Endothelial cell of umbilical vein (primary cell): ENCODE data around the gene CLASP2. TPM values are rescaled to one million over a fixed set of nuclear protein-coding genes. Genes with fewer than 3 reads are reported as not detected.

ENCODE experiments used
- BruUV-seq: library from RNA; stranded (reverse); fragments of 400-500 nt; replicated peaks from 2 replicates; lab custom pipeline; 2021; lab: Mats Ljungman, UMichigan
- CTCF ChIA-PET: fragments of 300-600, 350-600 bp; sonication (Branson Sonifier 250); formaldehyde crosslinking; loops from one replicate; lab custom pipeline; 2021; ENCODE audit warnings: antibody characterized with exemption, inconsistent platforms; lab: Charles Lee
- POLR2A ChIA-PET: fragments of 300-600, 350-600 bp; sonication (Branson Sonifier 250); formaldehyde crosslinking; loops from one replicate; lab custom pipeline; 2021; ENCODE audit warnings: antibody characterized with exemption, inconsistent platforms; lab: Charles Lee
- DNase-seq: peaks from one replicate; pipeline ENCODE4 v3.0.0-alpha.2; 2011; ENCODE audit warnings: low read depth, low spot score
- FAIRE-seq: peaks from 2 replicates; lab custom pipeline; 2011; peaks lifted over from hg19 to GRCh38; lab: Jason Lieb, UNC
- H2AFZ ChIP-seq: 2 replicates; pipeline ENCODE4 v1.6.0; 2012; ENCODE audit warnings: low read depth, low read length, control low read depth, inconsistent platforms
- H3K27ac ChIP-seq: 2 replicates; pipeline ENCODE4 v1.5.1; 2011; ENCODE audit warnings: low read depth, mild to moderate bottlenecking, control low read depth, low read length, moderate library complexity; ENCODE audit not compliant: insufficient read depth
- H3K27me3 ChIP-seq, 2 experiments: 2 replicates each; pipeline versions ENCODE4 v1.6.0 to v1.6.1; 2011; ENCODE audit warnings: low read length in 2 of 2, mixed read lengths in 1 of 2; ENCODE audit not compliant: control insufficient read depth in 2 of 2, insufficient read depth in 2 of 2
- H3K36me3 ChIP-seq, 2 experiments: 2 replicates in 1 of 2; 3 replicates in 1 of 2; pipeline ENCODE4 v1.5.1; 2011; ENCODE audit warnings: low read length in 2 of 2, mild to moderate bottlenecking in 1 of 2, moderate library complexity in 1 of 2; ENCODE audit not compliant: control insufficient read depth in 2 of 2, insufficient read depth in 2 of 2; ENCODE audit errors: extremely low read depth in 1 of 2
- H3K4me1 ChIP-seq: 3 replicates; pipeline ENCODE4 v1.5.1; 2011; ENCODE audit warnings: mild to moderate bottlenecking, low read length; ENCODE audit not compliant: control insufficient read depth, insufficient read depth; ENCODE audit errors: extremely low read depth
- H3K4me2 ChIP-seq: 2 replicates; pipeline ENCODE4 v1.6.1; 2011; ENCODE audit warnings: low read length, control low read depth, mixed read lengths; ENCODE audit not compliant: insufficient read depth
- H3K4me3 ChIP-seq, 3 experiments: fragments of 200-600 bp in 1 of 3; sonication (generic), shearing (Covaris generic) in 1 of 3; replicated peaks in 1 of 3; 2 replicates each; pipeline ENCODE4 v1.5.1; 2011 to 2016; ENCODE audit warnings: control low read depth in 3 of 3, low read length in 3 of 3, mild to moderate bottlenecking in 2 of 3, inconsistent platforms in 1 of 3, low read depth in 1 of 3, moderate library complexity in 1 of 3; ENCODE audit not compliant: insufficient read depth in 1 of 3
- H3K79me2 ChIP-seq: 2 replicates; pipeline ENCODE4 v1.6.0; 2012; ENCODE audit warnings: low read length, inconsistent platforms; ENCODE audit not compliant: control insufficient read depth, insufficient read depth
- H3K9ac ChIP-seq: replicated peaks from 2 replicates; pipeline ENCODE3; 2011; ENCODE audit warnings: low read length, control low read depth; ENCODE audit not compliant: insufficient read depth; ENCODE audit errors: extremely low read depth
- H3K9me1 ChIP-seq: replicated peaks from 3 replicates; pipeline ENCODE4 v1.6.0; 2011; ENCODE audit warnings: mild to moderate bottlenecking, low read length; ENCODE audit not compliant: control insufficient read depth, insufficient read depth; ENCODE audit errors: extremely low read depth
- H3K9me3 ChIP-seq: replicated peaks from 2 replicates; pipeline ENCODE4 v1.5.1; 2012; ENCODE audit warnings: low read length, inconsistent platforms; ENCODE audit not compliant: control insufficient read depth, insufficient read depth
- H4K20me1 ChIP-seq: replicated peaks from 2 replicates; pipeline ENCODE3; 2011; ENCODE audit warnings: mild to moderate bottlenecking, low read length; ENCODE audit not compliant: control insufficient read depth, insufficient read depth; ENCODE audit errors: extremely low read depth
- EZH2 ChIP-seq: IDR thresholded peaks from 2 replicates; pipeline ENCODE4 v1.6.1; 2012; ENCODE audit warnings: borderline replicate concordance, low read depth, mild to moderate bottlenecking, moderate library complexity, low read length, inconsistent platforms; ENCODE audit not compliant: severe bottlenecking
- FOS ChIP-seq: IDR thresholded peaks from 2 replicates; pipeline ENCODE4 v1.6.1; 2011; ENCODE audit warnings: mild to moderate bottlenecking, low read length, moderate library complexity, borderline replicate concordance; ENCODE audit not compliant: insufficient read depth
- GATA2 ChIP-seq: IDR thresholded peaks from 2 replicates; pipeline ENCODE4 v1.7.0; 2011; ENCODE audit warnings: low read depth, mild to moderate bottlenecking, moderate library complexity, mixed read lengths, low read length; ENCODE audit not compliant: insufficient read length, insufficient read depth
- JUN ChIP-seq: IDR thresholded peaks from 2 replicates; pipeline ENCODE4 v1.6.1; 2011; ENCODE audit warnings: borderline replicate concordance, low read depth; ENCODE audit not compliant: insufficient read length, insufficient read depth
- MYC ChIP-seq: IDR thresholded peaks from one replicate; pipeline ENCODE4 v1.6.1; 2011; ENCODE audit warnings: mild to moderate bottlenecking, low read depth, low read length
- POLR2A ChIP-seq: IDR thresholded peaks from 2 replicates; pipeline ENCODE4 v1.6.1; 2012; ENCODE audit warnings: low read depth, mild to moderate bottlenecking, control low read depth, low read length
- POLR2AphosphoS5 ChIP-seq: IDR thresholded peaks from 2 replicates; pipeline ENCODE4 v1.6.1; 2012; ENCODE audit warnings: low read depth, mild to moderate bottlenecking, control low read depth, low read length, moderate library complexity; ENCODE audit not compliant: insufficient read depth
- dilution Hi-C: fragments of 300-500 bp; cut with MboI; formaldehyde crosslinking; loops from one replicate; pipeline ENCODE4 v1.15.0; 2019; ENCODE audit warnings: low sequenced_read_pairs; ENCODE audit not compliant: extremely low pct_ligation_motif_present
- intact Hi-C: fragments of 100-400 bp; cut with micrococcal nuclease; formaldehyde crosslinking; loops from one replicate; pipeline ENCODE4 v1.10.0; 2022
- polyA plus RNA-seq, 4 experiments: library from polyadenylated mRNA; depleted of rRNA in 3 of 4; stranded (reverse) in 3 of 4; unstranded in 1 of 4; fragments of >200 nt; gene quantifications; 2 replicates each; pipeline versions ENCODE4 v1.2.1 to v1.2.3, GENCODE V29; 2011 to 2012; ENCODE audit warnings: missing spikeins in 1 of 4
- total RNA-seq: library from RNA; stranded (reverse); gene quantifications from 2 replicates; pipeline ENCODE4 v1.2.3, GENCODE V29; 2021
- TF ChIP-seq, protein P1 (sequence below), 2 donors: IDR thresholded peaks; 1 replicate in 1 of 2; 2 replicates in 1 of 2; pipeline ENCODE4 v1.5.1; 2011; ENCODE audit warnings: low read length in 2 of 2, mild to moderate bottlenecking in 2 of 2, moderate library complexity in 2 of 2, control low read depth in 1 of 2, inconsistent platforms in 1 of 2, low read depth in 1 of 2; ENCODE audit not compliant: insufficient read depth in 1 of 2; ENCODE audit errors: extremely low read depth in 1 of 2
- TF ChIP-seq, protein P2 (sequence below): IDR thresholded peaks from 2 replicates; pipeline ENCODE4 v1.6.1; 2011; ENCODE audit not compliant: insufficient read depth, insufficient read length

Gene CLASP2
- total and polyA plus RNA-seq, 2 donors (not counting 3 experiments of a cell fraction or from before 2014, with no cell fraction given), result 15.0 to 55.0 TPM

DNA sequence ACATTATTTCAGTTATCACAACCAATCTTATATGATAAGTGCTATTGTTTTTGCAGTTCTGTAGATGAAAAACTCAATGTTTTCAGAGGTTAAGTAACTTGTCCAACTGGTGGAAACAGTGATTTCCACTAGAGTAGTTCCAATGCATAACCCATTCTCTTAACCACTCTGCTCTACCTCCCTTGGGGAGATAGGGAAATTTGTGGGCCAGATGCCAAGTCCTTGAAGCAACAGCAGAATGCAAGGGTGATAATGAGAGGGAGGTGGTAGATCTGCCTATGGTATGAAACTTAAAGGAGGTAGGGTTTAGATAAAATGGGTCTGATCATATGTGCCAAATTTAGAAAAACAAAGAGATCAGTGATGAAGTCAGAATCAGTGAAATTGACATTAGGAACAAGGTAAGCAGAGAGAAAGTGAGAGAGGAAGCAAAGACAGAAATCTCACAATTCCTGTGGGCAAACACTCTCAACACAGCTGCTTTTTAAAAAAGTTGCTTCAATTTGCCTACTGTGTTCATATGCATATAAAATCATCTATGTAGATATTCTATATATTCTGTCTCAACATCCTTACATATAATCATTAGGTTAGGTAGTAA lies 227.3 kb downstream of the CLASP2 start:
- intact Hi-C loops (no loop called here), dilution Hi-C loops (no loop called here)
- Histone ChIP-seq H4K20me1 (no peaks in the 10 kb centered on the region), H3K4me2 (no peak overlapping the region), H3K9me1 (no peaks in the 10 kb centered on the region), H3K36me3 (no peaks in the 10 kb centered on the region), H3K27me3 (no peaks in the 10 kb centered on the region), H2AFZ (no peak overlapping the region), H3K27ac (no peak overlapping the region), H3K4me3 (no peak overlapping the region), H3K9me3 (no peaks in the 10 kb centered on the region), H3K4me1 (no peaks in the 10 kb centered on the region), H3K9ac (no peak overlapping the region), H3K79me2 (no peaks in the 10 kb centered on the region)
- CTCF ChIA-PET, result no interaction called here
- BruUV-seq, result no TSS peak
- no peak for FAIRE-seq
- POLR2A ChIA-PET, result no interaction called here
- TF ChIP-seq, protein P1, sequence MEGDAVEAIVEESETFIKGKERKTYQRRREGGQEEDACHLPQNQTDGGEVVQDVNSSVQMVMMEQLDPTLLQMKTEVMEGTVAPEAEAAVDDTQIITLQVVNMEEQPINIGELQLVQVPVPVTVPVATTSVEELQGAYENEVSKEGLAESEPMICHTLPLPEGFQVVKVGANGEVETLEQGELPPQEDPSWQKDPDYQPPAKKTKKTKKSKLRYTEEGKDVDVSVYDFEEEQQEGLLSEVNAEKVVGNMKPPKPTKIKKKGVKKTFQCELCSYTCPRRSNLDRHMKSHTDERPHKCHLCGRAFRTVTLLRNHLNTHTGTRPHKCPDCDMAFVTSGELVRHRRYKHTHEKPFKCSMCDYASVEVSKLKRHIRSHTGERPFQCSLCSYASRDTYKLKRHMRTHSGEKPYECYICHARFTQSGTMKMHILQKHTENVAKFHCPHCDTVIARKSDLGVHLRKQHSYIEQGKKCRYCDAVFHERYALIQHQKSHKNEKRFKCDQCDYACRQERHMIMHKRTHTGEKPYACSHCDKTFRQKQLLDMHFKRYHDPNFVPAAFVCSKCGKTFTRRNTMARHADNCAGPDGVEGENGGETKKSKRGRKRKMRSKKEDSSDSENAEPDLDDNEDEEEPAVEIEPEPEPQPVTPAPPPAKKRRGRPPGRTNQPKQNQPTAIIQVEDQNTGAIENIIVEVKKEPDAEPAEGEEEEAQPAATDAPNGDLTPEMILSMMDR (IDR thresholded peaks at IDR 0.05; ENCODE audit: extremely low read depth in 1 of 2, insufficient read depth in 1 of 2, low read depth in 1 of 2, low read length in 2 of 2), result no peak
- no peak for TF ChIP-seq FOS
- TF ChIP-seq, protein P2, sequence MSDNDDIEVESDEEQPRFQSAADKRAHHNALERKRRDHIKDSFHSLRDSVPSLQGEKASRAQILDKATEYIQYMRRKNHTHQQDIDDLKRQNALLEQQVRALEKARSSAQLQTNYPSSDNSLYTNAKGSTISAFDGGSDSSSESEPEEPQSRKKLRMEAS, result no peak
- TF ChIP-seq MYC, result no peak
- TF ChIP-seq EZH2, result no peak
- no peak for TF ChIP-seq POLR2AphosphoS5
- no peak for TF ChIP-seq JUN
- TF ChIP-seq POLR2A, result no peak
- TF ChIP-seq GATA2, result no peak
- DNase-seq, result peak; percentile 3
